Measurements from ENCODE around the gene SLC4A2.
"Not testable (repeated sequence)": the region's sequence is repeated elsewhere in the genome, so short reads cannot be mapped to it uniquely, and the experiment has no call there.

Gene SLC4A2

DNA sequence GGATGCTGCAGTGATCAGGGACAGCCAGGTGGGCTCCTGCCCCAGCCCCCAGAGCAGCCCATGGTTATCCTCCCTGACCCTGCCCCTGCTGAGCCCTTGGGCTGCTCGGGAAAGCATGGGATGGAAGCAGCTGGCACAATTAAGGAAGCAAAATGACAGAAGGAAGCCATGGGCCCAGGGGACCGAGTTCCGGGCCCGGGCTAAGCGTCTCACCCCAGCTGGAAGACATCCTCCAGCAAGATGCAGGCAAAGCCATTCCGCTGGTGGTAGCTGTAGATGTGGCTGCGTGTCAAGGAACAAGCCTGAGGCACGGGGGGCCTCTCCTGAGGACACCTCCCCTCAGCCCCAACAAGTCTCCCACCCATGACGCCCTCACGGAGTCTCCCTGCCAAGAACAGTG, 36.2 kb upstream of the SLC4A2 start:
- no peak for TF ChIP-seq EZH2phosphoT487 (IDR thresholded peaks at IDR 0.05; ENCODE audit: low read length)
- TF ChIP-seq EZH2 (optimal IDR thresholded peaks at IDR 0.05; ENCODE audit: low read depth, low read length), result no peak
- no peak overlapping the region for H3K9ac ChIP-seq (ENCODE audit: low read length)

DNA sequence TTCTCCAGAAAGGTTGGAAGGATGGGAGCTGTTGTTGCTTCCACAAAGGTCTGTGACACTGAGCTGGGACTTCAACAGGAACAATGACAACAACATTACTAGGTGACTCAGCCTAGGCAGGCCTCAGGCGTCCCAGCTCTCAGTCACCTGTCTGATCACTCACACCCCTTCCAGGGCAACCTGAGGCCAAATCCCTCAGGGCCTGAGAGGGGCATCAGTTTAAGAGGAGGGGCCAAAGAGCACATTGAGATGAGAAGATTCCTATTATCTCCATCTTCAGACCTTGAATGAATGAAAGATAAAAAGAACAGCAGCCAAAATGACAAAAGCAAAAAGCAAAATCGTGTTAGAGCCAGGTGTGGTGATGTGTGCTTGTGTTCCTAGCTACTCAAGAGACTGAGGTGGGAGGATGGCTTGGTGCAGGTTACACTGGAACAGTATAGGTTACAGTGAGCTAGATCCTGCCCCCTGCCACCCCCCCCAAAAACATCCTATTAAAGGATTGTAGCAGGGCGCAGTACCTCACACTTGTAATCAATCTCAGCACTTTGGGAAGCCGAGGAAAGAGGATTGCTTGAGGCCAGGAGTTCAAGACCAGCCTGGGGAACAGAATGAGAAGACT, 34.8 kb upstream of the SLC4A2 start, which contains the start of gene ATG9B:
TSS of gene ATG9B (minus strand) at position 60 of the 622 bp plus-strand sequence. CDS start 71 bp downstream, outside the sequence.
- Histone ChIP-seq H3K27ac (ENCODE audit: low read length) (no peak within 1 kb of the TSS), H3K9me2 (replicated peaks; ENCODE audit: insufficient read depth, low read length) (no peaks in the 10 kb centered on the region), H3F3A (ENCODE audit: insufficient read depth, low read length) (no peaks in the 10 kb centered on the region), H3K27me3 (replicated peaks; ENCODE audit: insufficient read depth, low read length) (peaks cover 19% of the 10 kb centered on the region), H3K4me1 (ENCODE audit: low read length) (peaks cover 13% of the 10 kb centered on the region), H4K20me1 (ENCODE audit: insufficient read depth, low read length) (no peaks in the 10 kb centered on the region), H3K36me3 (replicated peaks; ENCODE audit: insufficient read depth, low read length) (no peaks in the 10 kb centered on the region), H3K9me3 (replicated peaks; ENCODE audit: insufficient read depth, low read length) (no peaks in the 10 kb centered on the region), H3K79me2 (ENCODE audit: low read length) (peaks cover 9% of the 10 kb centered on the region), H3K4me3 (ENCODE audit: low read length) (no peak within 1 kb of the TSS), H2AFZ (ENCODE audit: low read length) (no peak within 1 kb of the TSS), H3K4me2 (ENCODE audit: low read depth, low read length) (no peak within 1 kb of the TSS), H3K9ac (ENCODE audit: low read length) (no peak within 1 kb of the TSS)
- DNase-seq, result no peak
- no peak for TF ChIP-seq EZH2 (optimal IDR thresholded peaks at IDR 0.05; ENCODE audit: low read depth, low read length)
- TF ChIP-seq CTCF (IDR thresholded peaks at IDR 0.05; ENCODE audit: low read length), result no peak
- no peak for TF ChIP-seq EZH2phosphoT487 (IDR thresholded peaks at IDR 0.05; ENCODE audit: low read length)

More for the DNA sequence above, 36.2 kb upstream of the SLC4A2 start:
- H3K27ac ChIP-seq (ENCODE audit: low read length), result no peak overlapping the region
- DNase-seq, result no peak
- H3K36me3 ChIP-seq (replicated peaks; ENCODE audit: insufficient read depth, low read length), result no peaks in the 10 kb centered on the region
- no peaks in the 10 kb centered on the region for H3K9me3 ChIP-seq (replicated peaks; ENCODE audit: insufficient read depth, low read length)
- no peak overlapping the region for H2AFZ ChIP-seq (ENCODE audit: low read length)
- peaks cover 27% of the 10 kb centered on the region for H3K27me3 ChIP-seq (replicated peaks; ENCODE audit: insufficient read depth, low read length)
- no peak overlapping the region for H3K4me3 ChIP-seq (ENCODE audit: low read length)
- H3K4me1 ChIP-seq (ENCODE audit: low read length), result peaks cover 13% of the 10 kb centered on the region
- H3K79me2 ChIP-seq (ENCODE audit: low read length), result no peaks in the 10 kb centered on the region
- no peak overlapping the region for H3K4me2 ChIP-seq (ENCODE audit: low read depth, low read length)
- H3K9me2 ChIP-seq (replicated peaks; ENCODE audit: insufficient read depth, low read length), result no peaks in the 10 kb centered on the region
- no peaks in the 10 kb centered on the region for H4K20me1 ChIP-seq (ENCODE audit: insufficient read depth, low read length)
- no peaks in the 10 kb centered on the region for H3F3A ChIP-seq (ENCODE audit: insufficient read depth, low read length)

GRCh38 chr7:151025924-151026671, 33.3 kb upstream of the SLC4A2 start:
- Histone ChIP-seq H3K27me3 (replicated peaks; ENCODE audit: insufficient read depth, low read length) (peaks cover 4% of the 10 kb centered on the region), H3K4me3 (ENCODE audit: low read length) (no peak overlapping the region), H3K9ac (ENCODE audit: low read length) (no peak overlapping the region), H3K27ac (ENCODE audit: low read length) (no peak overlapping the region), H4K20me1 (ENCODE audit: insufficient read depth, low read length) (no peaks in the 10 kb centered on the region), H2AFZ (ENCODE audit: low read length) (peak overlapping the region; percentile 4; the same call in 1 of the 2 replicates), H3K9me2 (replicated peaks; ENCODE audit: insufficient read depth, low read length) (no peaks in the 10 kb centered on the region), H3K4me1 (ENCODE audit: low read length) (peaks cover 13% of the 10 kb centered on the region), H3K36me3 (replicated peaks; ENCODE audit: insufficient read depth, low read length) (no peaks in the 10 kb centered on the region), H3K4me2 (ENCODE audit: low read depth, low read length) (no peak overlapping the region), H3K9me3 (replicated peaks; ENCODE audit: insufficient read depth, low read length) (no peaks in the 10 kb centered on the region), H3F3A (ENCODE audit: insufficient read depth, low read length) (no peaks in the 10 kb centered on the region), H3K79me2 (ENCODE audit: low read length) (peaks cover 15% of the 10 kb centered on the region)
- peak; percentile 37 for DNase-seq
- no peak for TF ChIP-seq EZH2 (optimal IDR thresholded peaks at IDR 0.05; ENCODE audit: low read depth, low read length)
- no peak for TF ChIP-seq CTCF (IDR thresholded peaks at IDR 0.05; ENCODE audit: low read length)
- TF ChIP-seq EZH2phosphoT487 (IDR thresholded peaks at IDR 0.05; ENCODE audit: low read length), result no peak

- H3K36me3 ChIP-seq (replicated peaks; ENCODE audit: insufficient read depth, low read length); H3K27me3 ChIP-seq (replicated peaks; ENCODE audit: insufficient read depth, low read length); H3K9me2 ChIP-seq (replicated peaks; ENCODE audit: insufficient read depth, low read length); DNase-seq; H3K9me3 ChIP-seq (replicated peaks; ENCODE audit: insufficient read depth, low read length); H3F3A ChIP-seq (ENCODE audit: insufficient read depth, low read length); H4K20me1 ChIP-seq (ENCODE audit: insufficient read depth, low read length): not testable (repeated sequence)
- Histone ChIP-seq H3K9ac (ENCODE audit: low read length) (peak overlapping the region; percentile 72; the same call in 1 of the 2 replicates), H3K4me2 (ENCODE audit: low read depth, low read length) (peak overlapping the region; percentile 72), H3K79me2 (ENCODE audit: low read length) (peaks cover 15% of the 10 kb centered on the region), H3K4me1 (ENCODE audit: low read length) (peaks cover 13% of the 10 kb centered on the region), H2AFZ (ENCODE audit: low read length) (peak overlapping the region; percentile 54; the same call in 1 of the 2 replicates), H3K4me3 (ENCODE audit: low read length) (peak overlapping the region; percentile 64), H3K27ac (ENCODE audit: low read length) (peak overlapping the region; percentile 51; the same call in 1 of the 2 replicates)
Measured at GRCh38 chr7:151026771-151027727, 32.3 kb upstream of the SLC4A2 start.

GRCh38 chr7:151027728-151028130, 31.7 kb upstream of the SLC4A2 start:
- H4K20me1 ChIP-seq (ENCODE audit: insufficient read depth, low read length); H3K27me3 ChIP-seq (replicated peaks; ENCODE audit: insufficient read depth, low read length); H3F3A ChIP-seq (ENCODE audit: insufficient read depth, low read length); H3K9me3 ChIP-seq (replicated peaks; ENCODE audit: insufficient read depth, low read length); H3K9me2 ChIP-seq (replicated peaks; ENCODE audit: insufficient read depth, low read length); H3K36me3 ChIP-seq (replicated peaks; ENCODE audit: insufficient read depth, low read length); DNase-seq: not testable (repeated sequence)
- peak overlapping the region; percentile 72 for H3K9ac ChIP-seq (ENCODE audit: low read length)
- H3K27ac ChIP-seq (ENCODE audit: low read length), result peak overlapping the region; percentile 51; the same call in 1 of the 2 replicates
- peaks cover 16% of the 10 kb centered on the region for H3K79me2 ChIP-seq (ENCODE audit: low read length)
- H3K4me1 ChIP-seq (ENCODE audit: low read length), result peaks cover 13% of the 10 kb centered on the region
- peak overlapping the region; percentile 54 for H2AFZ ChIP-seq (ENCODE audit: low read length)
- peak overlapping the region; percentile 64 for H3K4me3 ChIP-seq (ENCODE audit: low read length)
- H3K4me2 ChIP-seq (ENCODE audit: low read depth, low read length), result peak overlapping the region; percentile 72

Data from MM.1S (cell line).